GM12874 (cell line): ENCODE measurements around the gene DHRS9.

Experiments
- CTCF ChIP-seq: IDR thresholded peaks from 2 replicates; pipeline ENCODE4 v1.5.1; 2011; ENCODE audit warnings: low read depth, mild to moderate bottlenecking, control low read depth, low read length, moderate library complexity; ENCODE audit not compliant: insufficient read depth

The DHRS9 gene

GRCh38 chr2:169069341-169069740, at the start of gene DHRS9:
DHRS9 (plus strand) TSS chr2:169069563; CDS start chr2:169081582, 12,019 bp downstream.
- no peak for TF ChIP-seq CTCF

- no peak for TF ChIP-seq CTCF
Measured at GRCh38 chr2:169023161-169023560, 46.2 kb upstream of the DHRS9 start.

DNA sequence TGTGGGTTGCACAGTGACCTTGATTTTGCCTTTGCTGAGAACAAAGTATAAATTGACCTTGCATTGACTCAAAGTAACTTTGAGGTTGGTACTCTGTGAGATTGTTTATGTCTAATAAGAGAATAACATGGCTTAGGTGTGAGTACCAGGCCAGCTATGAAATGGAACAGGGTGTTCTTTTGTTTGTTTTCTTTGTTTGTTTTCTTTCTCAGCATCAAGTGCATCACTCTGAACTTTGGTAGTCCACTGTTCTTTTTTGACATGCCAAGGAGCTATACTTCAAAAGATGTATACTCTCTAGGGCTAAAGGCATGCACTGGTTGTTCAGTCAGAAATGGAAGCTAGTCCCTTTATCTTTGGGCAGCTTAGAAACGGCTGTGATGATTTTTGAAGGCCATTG, 43.3 kb upstream of the DHRS9 start:
- no peak for TF ChIP-seq CTCF

DNA sequence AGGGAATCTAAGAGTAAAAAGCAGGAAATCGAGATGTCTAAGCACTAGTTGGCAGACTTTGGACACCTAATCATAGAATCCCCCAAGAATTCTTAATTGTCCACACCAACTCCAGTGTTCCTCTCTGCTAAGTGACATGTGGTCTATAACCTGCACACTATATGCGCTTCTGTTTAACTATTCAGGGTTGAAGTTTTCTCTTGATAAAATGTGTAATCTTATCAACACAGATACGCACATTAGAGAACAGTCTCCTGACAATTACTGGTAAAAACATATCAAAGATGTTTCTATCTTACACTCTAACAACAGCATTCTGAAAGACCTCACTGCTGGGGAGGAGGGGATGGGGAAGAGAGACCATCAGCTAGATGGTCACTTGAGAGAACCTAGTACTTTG, 42.1 kb upstream of the DHRS9 start:
- TF ChIP-seq CTCF: no peak

GRCh38 chr2:169029341-169029740, 40.0 kb upstream of the DHRS9 start:
- no peak for TF ChIP-seq CTCF

GRCh38 chr2:169031202-169031601, 38.2 kb upstream of the DHRS9 start, which contains the start of gene ABCB11:
ABCB11 (minus strand) TSS chr2:169031324; CDS start chr2:169018125, 13,199 bp downstream.
- no peak for TF ChIP-seq CTCF

DNA sequence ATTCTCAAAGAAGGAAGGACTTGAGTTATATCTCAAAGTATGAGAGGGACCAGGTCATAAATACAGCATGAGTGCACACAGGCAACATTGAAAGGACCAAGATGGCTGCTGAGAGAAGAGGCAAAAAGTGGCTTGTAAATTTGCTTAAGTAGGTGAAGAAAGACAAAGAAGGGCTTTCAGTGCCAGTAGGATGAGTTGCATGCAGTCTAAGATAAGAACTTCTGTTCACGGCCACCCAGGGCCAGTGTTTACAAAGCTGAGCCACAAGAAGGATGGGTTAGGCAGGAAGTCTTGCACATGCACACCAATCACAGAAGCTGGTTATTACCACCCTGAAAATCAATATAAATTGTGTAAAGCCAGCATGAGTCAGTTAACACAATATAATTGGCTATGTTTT, 35.1 kb upstream of the DHRS9 start:
- no peak for TF ChIP-seq CTCF
